ENCODE measurements around the gene GBP7.
A peak's percentile ranks its signal among the peaks of the same experiment; 100 is the strongest.

GBP7 gene

GRCh38 chr1:89114662-89115061 is 61.1 kb downstream of the GBP7 start:
- DNase-seq (ENCODE audit: low read depth) = no peak

GRCh38 chr1:89112871-89113613 is 62.8 kb downstream of the GBP7 start:
- no peak for DNase-seq (ENCODE audit: low read depth)

- DNase-seq (ENCODE audit: low read depth) = no peak
Observed at GRCh38 chr1:89104687-89105086, 71.1 kb downstream of the GBP7 start.

GRCh38 chr1:89104147-89104546 is 71.7 kb downstream of the GBP7 start:
- no peak for DNase-seq (ENCODE audit: low read depth)

GRCh38 chr1:89102021-89102420 is 73.8 kb downstream of the GBP7 start:
- DNase-seq (ENCODE audit: low read depth) = no peak

- no peak for DNase-seq (ENCODE audit: low read depth)
Observed at GRCh38 chr1:89100412-89100811, 75.4 kb downstream of the GBP7 start.

GRCh38 chr1:89098857-89099256 is 76.9 kb downstream of the GBP7 start:
- DNase-seq (ENCODE audit: low read depth) = no peak

- DNase-seq (ENCODE audit: low read depth) = no peak
Observed at GRCh38 chr1:89095737-89096136, 80.1 kb downstream of the GBP7 start.

GRCh38 chr1:89089962-89090361 is 85.8 kb downstream of the GBP7 start:
- DNase-seq (ENCODE audit: low read depth) = no peak

- no peak for DNase-seq (ENCODE audit: low read depth)
Observed at GRCh38 chr1:89088572-89088971, 87.2 kb downstream of the GBP7 start.

- DNase-seq (ENCODE audit: low read depth) = no peak
Observed at GRCh38 chr1:89087241-89087640, 88.6 kb downstream of the GBP7 start.

- peak; percentile 36 for DNase-seq (ENCODE audit: low read depth)
Observed at GRCh38 chr1:89085781-89086180, 90.0 kb downstream of the GBP7 start.

All from T follicular helper cell (primary cell).